Measurements from ENCODE around the gene ATP9A. TPM values are rescaled to one million over a fixed set of nuclear protein-coding genes. Genes with fewer than 3 reads are reported as not detected.
A peak's percentile ranks its signal among the peaks of the same experiment; 100 is the strongest.

ATP9A gene
- total and polyA plus RNA-seq, 2 of the 8 experiments (the other 6 are each of a cell fraction or from before 2014, with no cell fraction given) = 5.0 to 6.4 TPM

GRCh38 chr20:51763965-51764602 is 4.1 kb downstream of the ATP9A start:
- Histone ChIP-seq H4K20me1 (replicated peaks in 1 of 2; ENCODE audit: control insufficient read depth in 1 of 2, insufficient read depth in 2 of 2, low read length in 2 of 2) (peaks cover 0 to 3% of the 10 kb centered on the region in 2 experiments), H2BK15ac (ENCODE audit: low read length) (no peak overlapping the region), H3K79me2 (ENCODE audit: control insufficient read depth in 1 of 2, insufficient read depth in 2 of 2, low read length in 2 of 2) (no peaks in the 10 kb centered on the region), H3K14ac (ENCODE audit: insufficient read length) (no peak overlapping the region), H3K36me3 (ENCODE audit: control insufficient read depth in 2 of 4, insufficient read depth in 4 of 4, low read length in 3 of 4) (no peaks in the 10 kb centered on the region), H3K4me2 (ENCODE audit: insufficient read depth in 1 of 2, low read depth in 2 of 2, low read length in 2 of 2) (no peak overlapping the region), H3K27me3 (replicated peaks in 1 of 4; ENCODE audit: control insufficient read depth in 3 of 4, extremely low read depth in 1 of 4, insufficient read depth in 3 of 4, low read length in 3 of 4) (no peaks in the 10 kb centered on the region; a peak in 1 of 7 replicates), H4K5ac (ENCODE audit: insufficient read length, low read depth, low read length) (no peak overlapping the region), H3K9ac (replicated peaks in 1 of 4; ENCODE audit: extremely low read depth in 1 of 4, low read depth in 3 of 4, low read length in 3 of 4) (no peak overlapping the region), H3K4me1 (replicated peaks in 1 of 4; ENCODE audit: control insufficient read depth in 3 of 4, insufficient read depth in 4 of 4, low read length in 3 of 4) (peaks cover 0 to 4% (median 0%) of the 10 kb centered on the region in 4 experiments; a peak in 1 of 7 replicates), H3K56ac (replicated peaks; ENCODE audit: insufficient read length, low read depth, low read length) (no peak overlapping the region), H4K8ac (ENCODE audit: extremely low read depth, insufficient read depth, low read length) (no peak overlapping the region), H2BK12ac (ENCODE audit: low read depth, low read length) (no peak overlapping the region), H2BK20ac (ENCODE audit: low read length) (no peak overlapping the region), H3K27ac (ENCODE audit: low read depth, low read length) (no peak overlapping the region), H2BK120ac (replicated peaks; ENCODE audit: low read depth, low read length) (no peak overlapping the region), H3K9me3 (ENCODE audit: insufficient read depth in 2 of 2, low read depth in 1 of 2, low read length in 1 of 2) (no peaks in the 10 kb centered on the region; a peak in 1 of 4 replicates), H2BK5ac (ENCODE audit: low read depth, low read length) (no peak overlapping the region), H4K91ac (replicated peaks; ENCODE audit: insufficient read length, low read length) (no peak overlapping the region), H2AK5ac (ENCODE audit: low read depth, low read length) (no peak overlapping the region), H3K18ac (ENCODE audit: extremely low read depth, low read length) (no peak overlapping the region), H2AFZ (ENCODE audit: low read length) (no peak overlapping the region), H3K23ac (ENCODE audit: insufficient read length) (no peak overlapping the region), H3K4ac (replicated peaks; ENCODE audit: insufficient read length, low read depth, low read length) (no peak overlapping the region), H3K4me3 (ENCODE audit: extremely low read depth in 1 of 4, insufficient read depth in 2 of 4, low read depth in 3 of 4, low read length in 4 of 4) (no peak overlapping the region), H3K23me2 (ENCODE audit: low read depth, low read length) (peaks cover 6% of the 10 kb centered on the region; the same call in 1 of the 2 replicates), H3K79me1 (ENCODE audit: low read depth, low read length) (no peaks in the 10 kb centered on the region)
- FAIRE-seq = no peak
- TF ChIP-seq KDM1A (IDR thresholded peaks at IDR 0.05; ENCODE audit: borderline replicate concordance, low read length) (0 out of 2 replicates have a peak, but pooled peaks have one; percentile 51), YY1 (IDR thresholded peaks at IDR 0.05; ENCODE audit: low read depth, low read length) (peak; percentile 40; the same call in 1 of the 2 replicates), ZNF274 (IDR thresholded peaks at IDR 0.05; ENCODE audit: borderline replicate concordance, extremely low read depth, low read length) (no peak)
- ChIA-PET POLR2A (ENCODE audit: partially characterized antibody) (interaction anchor here (0.7 to 1.3 kb wide), 4 partner anchors 17 to 427 kb away, joined by 3 to 4 read pairs (median 4); partner anchors contain the start of gene ZFP64), CTCF (ENCODE audit: partially characterized antibody) (interaction anchor here (0.7 to 2.9 kb wide), 5 partner anchors 10 to 121 kb away, joined by 3 to 7 read pairs (median 4); no protein-coding TSS in a partner anchor)
- 87% methylated on average over 6 of the region's 6 CpGs; no CpG with 5 or more reads in 1 of the 2 experiments for WGBS, 2 experiments (ENCODE audit: extremely low coverage in 1 of 2, insufficient coverage in 1 of 2, insufficient read length in 1 of 2, insufficient replicate concordance in 2 of 2, low coverage in 1 of 2, low lambda C conversion rate in 2 of 2, missing lambda C conversion rate in 1 of 2)
- no peak for DNase-seq (ENCODE audit: low read depth in 1 of 2, low spot score in 2 of 2)

Data from H1 (cell line).